Endothelial cell of umbilical vein (primary cell): Measurements from ENCODE around the gene ECT2. TPM values are rescaled to one million over a fixed set of nuclear protein-coding genes. Genes with fewer than 3 reads are reported as not detected.

Experiments
- BruUV-seq: library from RNA; stranded (reverse); fragments of 400-500 nt; replicated peaks from 2 replicates; lab custom pipeline; 2021; lab: Mats Ljungman, UMichigan
- CTCF ChIA-PET: fragments of 300-600, 350-600 bp; sonication (Branson Sonifier 250); formaldehyde crosslinking; loops from one replicate; lab custom pipeline; 2021; ENCODE audit warnings: antibody characterized with exemption, inconsistent platforms; lab: Charles Lee
- POLR2A ChIA-PET: fragments of 300-600, 350-600 bp; sonication (Branson Sonifier 250); formaldehyde crosslinking; loops from one replicate; lab custom pipeline; 2021; ENCODE audit warnings: antibody characterized with exemption, inconsistent platforms; lab: Charles Lee
- DNase-seq: peaks from one replicate; pipeline ENCODE4 v3.0.0-alpha.2; 2011; ENCODE audit warnings: low read depth, low spot score
- FAIRE-seq: peaks from 2 replicates; lab custom pipeline; 2011; peaks lifted over from hg19 to GRCh38; lab: Jason Lieb, UNC
- H2AFZ ChIP-seq: 2 replicates; pipeline ENCODE4 v1.6.0; 2012; ENCODE audit warnings: low read depth, low read length, control low read depth, inconsistent platforms
- H3K27ac ChIP-seq: 2 replicates; pipeline ENCODE4 v1.5.1; 2011; ENCODE audit warnings: low read depth, mild to moderate bottlenecking, control low read depth, low read length, moderate library complexity; ENCODE audit not compliant: insufficient read depth
- H3K27me3 ChIP-seq, 2 experiments: 2 replicates each; pipeline versions ENCODE4 v1.6.0 to v1.6.1; 2011; ENCODE audit warnings: low read length in 2 of 2, mixed read lengths in 1 of 2; ENCODE audit not compliant: control insufficient read depth in 2 of 2, insufficient read depth in 2 of 2
- H3K36me3 ChIP-seq, 2 experiments: 2 replicates in 1 of 2; 3 replicates in 1 of 2; pipeline ENCODE4 v1.5.1; 2011; ENCODE audit warnings: low read length in 2 of 2, mild to moderate bottlenecking in 1 of 2, moderate library complexity in 1 of 2; ENCODE audit not compliant: control insufficient read depth in 2 of 2, insufficient read depth in 2 of 2; ENCODE audit errors: extremely low read depth in 1 of 2
- H3K4me1 ChIP-seq: 3 replicates; pipeline ENCODE4 v1.5.1; 2011; ENCODE audit warnings: mild to moderate bottlenecking, low read length; ENCODE audit not compliant: control insufficient read depth, insufficient read depth; ENCODE audit errors: extremely low read depth
- H3K4me2 ChIP-seq: 2 replicates; pipeline ENCODE4 v1.6.1; 2011; ENCODE audit warnings: low read length, control low read depth, mixed read lengths; ENCODE audit not compliant: insufficient read depth
- H3K4me3 ChIP-seq, 3 experiments: fragments of 200-600 bp in 1 of 3; sonication (generic), shearing (Covaris generic) in 1 of 3; replicated peaks in 1 of 3; 2 replicates each; pipeline ENCODE4 v1.5.1; 2011 to 2016; ENCODE audit warnings: control low read depth in 3 of 3, low read length in 3 of 3, mild to moderate bottlenecking in 2 of 3, inconsistent platforms in 1 of 3, low read depth in 1 of 3, moderate library complexity in 1 of 3; ENCODE audit not compliant: insufficient read depth in 1 of 3
- H3K79me2 ChIP-seq: 2 replicates; pipeline ENCODE4 v1.6.0; 2012; ENCODE audit warnings: low read length, inconsistent platforms; ENCODE audit not compliant: control insufficient read depth, insufficient read depth
- H3K9ac ChIP-seq: replicated peaks from 2 replicates; pipeline ENCODE3; 2011; ENCODE audit warnings: low read length, control low read depth; ENCODE audit not compliant: insufficient read depth; ENCODE audit errors: extremely low read depth
- H3K9me1 ChIP-seq: replicated peaks from 3 replicates; pipeline ENCODE4 v1.6.0; 2011; ENCODE audit warnings: mild to moderate bottlenecking, low read length; ENCODE audit not compliant: control insufficient read depth, insufficient read depth; ENCODE audit errors: extremely low read depth
- H3K9me3 ChIP-seq: replicated peaks from 2 replicates; pipeline ENCODE4 v1.5.1; 2012; ENCODE audit warnings: low read length, inconsistent platforms; ENCODE audit not compliant: control insufficient read depth, insufficient read depth
- H4K20me1 ChIP-seq: replicated peaks from 2 replicates; pipeline ENCODE3; 2011; ENCODE audit warnings: mild to moderate bottlenecking, low read length; ENCODE audit not compliant: control insufficient read depth, insufficient read depth; ENCODE audit errors: extremely low read depth
- EZH2 ChIP-seq: IDR thresholded peaks from 2 replicates; pipeline ENCODE4 v1.6.1; 2012; ENCODE audit warnings: borderline replicate concordance, low read depth, mild to moderate bottlenecking, moderate library complexity, low read length, inconsistent platforms; ENCODE audit not compliant: severe bottlenecking
- FOS ChIP-seq: IDR thresholded peaks from 2 replicates; pipeline ENCODE4 v1.6.1; 2011; ENCODE audit warnings: mild to moderate bottlenecking, low read length, moderate library complexity, borderline replicate concordance; ENCODE audit not compliant: insufficient read depth
- GATA2 ChIP-seq: IDR thresholded peaks from 2 replicates; pipeline ENCODE4 v1.7.0; 2011; ENCODE audit warnings: low read depth, mild to moderate bottlenecking, moderate library complexity, mixed read lengths, low read length; ENCODE audit not compliant: insufficient read length, insufficient read depth
- JUN ChIP-seq: IDR thresholded peaks from 2 replicates; pipeline ENCODE4 v1.6.1; 2011; ENCODE audit warnings: borderline replicate concordance, low read depth; ENCODE audit not compliant: insufficient read length, insufficient read depth
- MYC ChIP-seq: IDR thresholded peaks from one replicate; pipeline ENCODE4 v1.6.1; 2011; ENCODE audit warnings: mild to moderate bottlenecking, low read depth, low read length
- POLR2A ChIP-seq: IDR thresholded peaks from 2 replicates; pipeline ENCODE4 v1.6.1; 2012; ENCODE audit warnings: low read depth, mild to moderate bottlenecking, control low read depth, low read length
- POLR2AphosphoS5 ChIP-seq: IDR thresholded peaks from 2 replicates; pipeline ENCODE4 v1.6.1; 2012; ENCODE audit warnings: low read depth, mild to moderate bottlenecking, control low read depth, low read length, moderate library complexity; ENCODE audit not compliant: insufficient read depth
- dilution Hi-C: fragments of 300-500 bp; cut with MboI; formaldehyde crosslinking; loops from one replicate; pipeline ENCODE4 v1.15.0; 2019; ENCODE audit warnings: low sequenced_read_pairs; ENCODE audit not compliant: extremely low pct_ligation_motif_present
- intact Hi-C: fragments of 100-400 bp; cut with micrococcal nuclease; formaldehyde crosslinking; loops from one replicate; pipeline ENCODE4 v1.10.0; 2022
- polyA plus RNA-seq, 4 experiments: library from polyadenylated mRNA; depleted of rRNA in 3 of 4; stranded (reverse) in 3 of 4; unstranded in 1 of 4; fragments of >200 nt; gene quantifications; 2 replicates each; pipeline versions ENCODE4 v1.2.1 to v1.2.3, GENCODE V29; 2011 to 2012; ENCODE audit warnings: missing spikeins in 1 of 4
- total RNA-seq: library from RNA; stranded (reverse); gene quantifications from 2 replicates; pipeline ENCODE4 v1.2.3, GENCODE V29; 2021
- TF ChIP-seq, protein P1 (sequence below): IDR thresholded peaks from 2 replicates; pipeline ENCODE4 v1.6.1; 2011; ENCODE audit not compliant: insufficient read depth, insufficient read length
- TF ChIP-seq, protein P2 (sequence below), 2 donors: IDR thresholded peaks; 1 replicate in 1 of 2; 2 replicates in 1 of 2; pipeline ENCODE4 v1.5.1; 2011; ENCODE audit warnings: low read length in 2 of 2, mild to moderate bottlenecking in 2 of 2, moderate library complexity in 2 of 2, control low read depth in 1 of 2, inconsistent platforms in 1 of 2, low read depth in 1 of 2; ENCODE audit not compliant: insufficient read depth in 1 of 2; ENCODE audit errors: extremely low read depth in 1 of 2

The ECT2 gene
- total and polyA plus RNA-seq, 2 donors (not counting 3 experiments of a cell fraction or from before 2014, with no cell fraction given), result 10.3 to 47.5 TPM

DNA sequence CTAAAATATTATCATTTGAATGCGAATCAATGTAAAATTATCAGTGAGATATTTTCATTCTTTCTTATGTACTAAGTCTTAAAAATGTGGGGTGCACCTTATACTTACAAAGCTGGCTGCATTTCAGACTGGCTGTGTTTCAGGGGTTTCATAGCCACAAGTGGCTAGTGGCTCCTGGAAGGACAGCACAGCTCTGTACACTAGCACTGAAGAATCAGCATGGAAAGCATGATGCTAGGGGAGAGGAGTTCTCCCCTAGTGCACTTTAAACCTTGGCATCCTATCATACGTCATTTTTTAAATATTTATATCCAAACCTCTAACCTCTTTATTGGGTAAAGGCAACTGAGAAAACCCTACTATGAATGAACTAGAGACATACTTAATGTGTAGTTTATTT, 66.4 kb downstream of the ECT2 start:
- no peak for FAIRE-seq
- TF ChIP-seq MYC, result no peak
- no peak for TF ChIP-seq POLR2AphosphoS5
- no peak for TF ChIP-seq FOS
- no peak for TF ChIP-seq JUN
- no peak for TF ChIP-seq GATA2
- no peak for TF ChIP-seq EZH2
- TF ChIP-seq, protein P1, sequence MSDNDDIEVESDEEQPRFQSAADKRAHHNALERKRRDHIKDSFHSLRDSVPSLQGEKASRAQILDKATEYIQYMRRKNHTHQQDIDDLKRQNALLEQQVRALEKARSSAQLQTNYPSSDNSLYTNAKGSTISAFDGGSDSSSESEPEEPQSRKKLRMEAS, result no peak
- TF ChIP-seq POLR2A, result no peak
- TF ChIP-seq, protein P2, sequence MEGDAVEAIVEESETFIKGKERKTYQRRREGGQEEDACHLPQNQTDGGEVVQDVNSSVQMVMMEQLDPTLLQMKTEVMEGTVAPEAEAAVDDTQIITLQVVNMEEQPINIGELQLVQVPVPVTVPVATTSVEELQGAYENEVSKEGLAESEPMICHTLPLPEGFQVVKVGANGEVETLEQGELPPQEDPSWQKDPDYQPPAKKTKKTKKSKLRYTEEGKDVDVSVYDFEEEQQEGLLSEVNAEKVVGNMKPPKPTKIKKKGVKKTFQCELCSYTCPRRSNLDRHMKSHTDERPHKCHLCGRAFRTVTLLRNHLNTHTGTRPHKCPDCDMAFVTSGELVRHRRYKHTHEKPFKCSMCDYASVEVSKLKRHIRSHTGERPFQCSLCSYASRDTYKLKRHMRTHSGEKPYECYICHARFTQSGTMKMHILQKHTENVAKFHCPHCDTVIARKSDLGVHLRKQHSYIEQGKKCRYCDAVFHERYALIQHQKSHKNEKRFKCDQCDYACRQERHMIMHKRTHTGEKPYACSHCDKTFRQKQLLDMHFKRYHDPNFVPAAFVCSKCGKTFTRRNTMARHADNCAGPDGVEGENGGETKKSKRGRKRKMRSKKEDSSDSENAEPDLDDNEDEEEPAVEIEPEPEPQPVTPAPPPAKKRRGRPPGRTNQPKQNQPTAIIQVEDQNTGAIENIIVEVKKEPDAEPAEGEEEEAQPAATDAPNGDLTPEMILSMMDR (IDR thresholded peaks at IDR 0.05; ENCODE audit: extremely low read depth in 1 of 2, insufficient read depth in 1 of 2, low read depth in 1 of 2, low read length in 2 of 2), result no peak

More for the DNA sequence above, 66.4 kb downstream of the ECT2 start:
- H3K4me1 ChIP-seq, result no peaks in the 10 kb centered on the region
- POLR2A ChIA-PET, result no interaction called here
- intact Hi-C loops, result no loop called here
- H3K9me3 ChIP-seq, result no peaks in the 10 kb centered on the region
- no peak overlapping the region for H3K27ac ChIP-seq
- dilution Hi-C loops, result no loop called here
- H3K79me2 ChIP-seq, result no peaks in the 10 kb centered on the region
- H4K20me1 ChIP-seq, result no peaks in the 10 kb centered on the region
- no peak for DNase-seq
- CTCF ChIA-PET, result no interaction called here
- no TSS peak for BruUV-seq
- H3K4me3 ChIP-seq, result no peak overlapping the region
- no peak overlapping the region for H3K9ac ChIP-seq
- H3K36me3 ChIP-seq, result peaks cover 0 to 14% of the 10 kb centered on the region in 2 experiments
- no peak overlapping the region for H2AFZ ChIP-seq
- H3K4me2 ChIP-seq, result no peak overlapping the region
- no peaks in the 10 kb centered on the region for H3K27me3 ChIP-seq
- no peaks in the 10 kb centered on the region for H3K9me1 ChIP-seq
